Stimulated activated CD4-positive, alpha-beta T cell treated with anti-CD3 and anti-CD28 coated beads, Interleukin-2, amount 100 ng/mL, for 24 hours (primary cell): ENCODE measurements around the gene FADS1.

ENCODE experiments used
- DNase-seq, 2 donors: peaks; one replicate each; pipeline ENCODE4 v3.0.0-alpha.2; 2020

Gene FADS1

GRCh38 chr11:61775606-61776554, 40.9 kb downstream of the FADS1 start:
- DNase-seq: no peak

- DNase-seq: no peak
These were observed 41.7 kb downstream of the FADS1 start for GRCh38 chr11:61775106-61775505.

GRCh38 chr11:61774411-61774810, 42.4 kb downstream of the FADS1 start:
- DNase-seq: no peak

GRCh38 chr11:61773809-61774208, 43.0 kb downstream of the FADS1 start:
- no peak for DNase-seq

GRCh38 chr11:61773356-61773755, 43.4 kb downstream of the FADS1 start:
- no peak for DNase-seq

- no peak for DNase-seq
These were observed 44.8 kb downstream of the FADS1 start for GRCh38 chr11:61771985-61772455.

- no peak for DNase-seq
These were observed 45.5 kb downstream of the FADS1 start for GRCh38 chr11:61771195-61771894.

GRCh38 chr11:61769946-61770683, 46.7 kb downstream of the FADS1 start:
- DNase-seq: no peak

- no peak for DNase-seq
These were observed 47.5 kb downstream of the FADS1 start for GRCh38 chr11:61769169-61769920.

GRCh38 chr11:61768376-61769076, 48.3 kb downstream of the FADS1 start:
- DNase-seq: no peak

- DNase-seq: no peak
These were observed 50.4 kb downstream of the FADS1 start for GRCh38 chr11:61766353-61766841.

- DNase-seq: no peak
These were observed 51.1 kb downstream of the FADS1 start for GRCh38 chr11:61765550-61766253.

GRCh38 chr11:61764606-61765260, 52.1 kb downstream of the FADS1 start:
- DNase-seq: no peak

- DNase-seq: no peak
These were observed 52.7 kb downstream of the FADS1 start for GRCh38 chr11:61763930-61764605.

GRCh38 chr11:61762798-61763197, 54.0 kb downstream of the FADS1 start:
- DNase-seq: no peak

GRCh38 chr11:61762223-61762615, 54.6 kb downstream of the FADS1 start:
- no peak for DNase-seq

- no peak for DNase-seq
These were observed 55.2 kb downstream of the FADS1 start for GRCh38 chr11:61761440-61762222.

GRCh38 chr11:61760946-61761345, 55.9 kb downstream of the FADS1 start:
- DNase-seq: no peak
